ENCODE results near the gene LRRC56. TPM values are rescaled to one million over a fixed set of nuclear protein-coding genes. Genes with fewer than 3 reads are reported as not detected.

The LRRC56 gene
- total and polyA plus RNA-seq, 9 of the 15 experiments (the other 6 are each of a cell fraction or from before 2014, with no cell fraction given), result 0.03 to 4.5 (median 1.0) TPM; not detected in 1

GRCh38 chr11:496834-497564 lies 40.3 kb upstream of the LRRC56 start (continued):
- TF ChIP-seq ZBTB26 (CRISPR knock-in tag; IDR thresholded peaks at IDR 0.05) (no peak), ZNF384 (IDR thresholded peaks at IDR 0.05; ENCODE audit: low read depth, low read length) (no peak), KAT7 (CRISPR knock-in tag; IDR thresholded peaks at IDR 0.05; ENCODE audit: borderline replicate concordance) (no peak), POLR2H (tag; IDR thresholded peaks at IDR 0.05; ENCODE audit: low read depth) (no peak), ADNP (tag; IDR thresholded peaks at IDR 0.05) (no peak), ZNF717 (CRISPR knock-in tag; IDR thresholded peaks at IDR 0.05) (no peak), FOXP1 (CRISPR knock-in tag; IDR thresholded peaks at IDR 0.05) (peak; percentile 21; the same call in 1 of the 2 replicates), ZNF232 (CRISPR knock-in tag; IDR thresholded peaks at IDR 0.05) (no peak), ATF1 (CRISPR knock-in tag; IDR thresholded peaks at IDR 0.05) (no peak), ATF1 (tag; IDR thresholded peaks at IDR 0.05) (no peak), YY1 (IDR thresholded peaks at IDR 0.05; ENCODE audit: borderline replicate concordance in 1 of 3, control insufficient read depth in 1 of 3, extremely low read depth in 1 of 3, insufficient read depth in 3 of 3, insufficient read length in 1 of 3, insufficient replicate concordance in 2 of 3, low read depth in 1 of 3, low read length in 2 of 3) (no peak), PCBP1 (IDR thresholded peaks at IDR 0.05; ENCODE audit: low read depth, low read length, poor library complexity, severe bottlenecking) (no peak), BDP1 (IDR thresholded peaks at IDR 0.05; ENCODE audit: insufficient read depth, insufficient read length) (no peak), RBBP5 (IDR thresholded peaks at IDR 0.05; ENCODE audit: borderline replicate concordance, insufficient read depth, low read length, poor library complexity, severe bottlenecking) (no peak), TRIM25 (IDR thresholded peaks at IDR 0.05; ENCODE audit: borderline replicate concordance) (no peak), CBX5 (IDR thresholded peaks at IDR 0.05; ENCODE audit: borderline replicate concordance, low read depth) (no peak), USF1 (CRISPR knock-in tag; IDR thresholded peaks at IDR 0.05) (peak; percentile 22; the same call in 1 of the 2 replicates), TOE1 (IDR thresholded peaks at IDR 0.05; ENCODE audit: borderline replicate concordance) (no peak), TOE1 (CRISPR knock-in tag; IDR thresholded peaks at IDR 0.05; ENCODE audit: borderline replicate concordance, low read depth) (no peak), ZKSCAN1 (IDR thresholded peaks at IDR 0.05; ENCODE audit: low read depth, low read length) (no peak), ATF7 (IDR thresholded peaks at IDR 0.05) (no peak), ZNF780A (CRISPR knock-in tag; IDR thresholded peaks at IDR 0.05) (no peak), ZBTB12 (CRISPR knock-in tag; IDR thresholded peaks at IDR 0.05) (no peak), L3MBTL2 (IDR thresholded peaks at IDR 0.05) (peak; percentile 20; the same call in 1 of the 2 replicates)
